ENCODE measurements around the gene ITLN1.

The ITLN1 gene

DNA sequence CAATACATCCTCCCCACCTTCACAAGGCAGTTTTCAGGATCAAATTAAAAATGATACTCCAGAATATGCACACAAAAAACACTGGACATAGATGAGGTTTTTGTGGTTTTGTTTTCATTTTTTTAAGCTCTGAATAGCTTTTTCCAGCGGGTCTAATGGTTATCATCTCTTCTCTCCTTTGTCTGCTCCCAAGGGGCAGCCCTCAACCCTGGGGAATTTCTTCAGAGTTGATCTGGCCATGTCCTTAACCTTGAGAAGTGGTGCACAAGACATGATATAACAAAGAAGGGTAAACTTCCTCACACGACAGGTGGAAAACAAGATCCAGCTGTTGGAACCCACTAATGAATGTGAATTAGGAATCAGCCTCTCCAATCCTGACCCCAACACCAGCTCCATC is 20.8 kb downstream of the ITLN1 start (continued):
- TF ChIP-seq ZNF768 (tag by site-specific recombination; IDR thresholded peaks at IDR 0.05) = no peak

GRCh38 chr1:160863774-160864131 is 21.2 kb downstream of the ITLN1 start:
- no peaks in the 10 kb centered on the region for H3K9me3 ChIP-seq (ENCODE audit: control insufficient read depth, insufficient read depth, low read depth, low read length)
- ChIA-PET POLR2A (no interaction called here), CTCF (no interaction called here)
- H3K4me3 ChIP-seq (ENCODE audit: low read depth, low read length) = no peak overlapping the region
- H3K36me3 ChIP-seq (ENCODE audit: control insufficient read depth in 2 of 2, insufficient read depth in 1 of 2, low read length in 2 of 2) = no peaks in the 10 kb centered on the region
- H3K4me1 ChIP-seq (ENCODE audit: control insufficient read depth, insufficient read depth, low read length) = no peaks in the 10 kb centered on the region
- no peak overlapping the region for H3K27ac ChIP-seq (ENCODE audit: extremely low read depth, low read depth, low read length)
- TF ChIP-seq ZSCAN4 (tag by site-specific recombination; IDR thresholded peaks at IDR 0.05) (no peak), ZBTB49 (tag by site-specific recombination; IDR thresholded peaks at IDR 0.05; ENCODE audit: low read depth) (no peak), KLF9 (tag by site-specific recombination; IDR thresholded peaks at IDR 0.05; ENCODE audit: low read depth) (no peak), ZNF677 (tag by site-specific recombination; IDR thresholded peaks at IDR 0.05) (no peak), ZNF513 (tag by site-specific recombination; IDR thresholded peaks at IDR 0.05) (no peak)

DNA sequence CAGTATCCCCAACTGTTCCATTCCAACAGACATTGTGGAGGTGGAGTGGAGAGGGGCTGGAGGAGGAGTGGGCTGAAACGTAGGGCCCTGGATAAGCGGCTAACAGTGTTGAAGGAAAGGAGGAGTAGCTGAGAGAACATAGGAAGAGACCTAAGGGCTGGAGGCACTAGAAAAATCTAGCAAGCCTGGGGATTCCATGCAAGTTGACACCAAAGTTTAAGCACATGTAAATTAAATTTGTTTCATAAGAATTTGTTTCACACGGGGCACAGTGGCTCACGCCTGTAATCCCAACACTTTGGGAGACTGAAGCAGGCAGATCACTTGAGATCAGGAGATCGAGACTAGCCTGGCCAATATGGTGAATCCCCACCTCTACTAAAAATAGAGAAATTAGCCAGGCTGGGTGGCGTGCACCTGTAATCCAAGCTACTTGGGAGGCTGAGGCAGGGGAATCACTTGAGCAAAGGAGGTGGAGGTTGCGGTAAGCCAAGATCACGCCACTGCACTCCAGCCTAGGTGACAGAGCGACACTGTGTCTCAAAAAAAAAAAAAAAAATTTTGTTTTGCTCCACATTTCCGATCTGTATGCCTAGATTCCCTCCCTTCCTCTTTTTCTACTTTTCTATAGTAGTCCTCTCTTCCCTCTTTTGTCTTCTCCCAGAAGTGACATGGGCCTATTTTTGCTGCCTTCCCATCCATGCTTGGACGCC is 21.8 kb downstream of the ITLN1 start:
- CTCF ChIA-PET = no interaction called here

More for the DNA sequence above, 21.8 kb downstream of the ITLN1 start:
- H3K4me1 ChIP-seq (ENCODE audit: control insufficient read depth, insufficient read depth, low read length) = no peaks in the 10 kb centered on the region
- no peaks in the 10 kb centered on the region for H3K36me3 ChIP-seq (ENCODE audit: control insufficient read depth in 2 of 2, insufficient read depth in 1 of 2, low read length in 2 of 2)
- POLR2A ChIA-PET = no interaction called here
- TF ChIP-seq ZSCAN16 (tag by site-specific recombination; IDR thresholded peaks at IDR 0.05) = no peak
- no peak for TF ChIP-seq ZNF624 (tag by site-specific recombination; IDR thresholded peaks at IDR 0.05)
- no peak for TF ChIP-seq ZSCAN4 (tag by site-specific recombination; IDR thresholded peaks at IDR 0.05)
- no peak for TF ChIP-seq TCF7L2 (IDR thresholded peaks at IDR 0.05; ENCODE audit: borderline replicate concordance, low read depth, low read length)
- TF ChIP-seq, protein P1, sequence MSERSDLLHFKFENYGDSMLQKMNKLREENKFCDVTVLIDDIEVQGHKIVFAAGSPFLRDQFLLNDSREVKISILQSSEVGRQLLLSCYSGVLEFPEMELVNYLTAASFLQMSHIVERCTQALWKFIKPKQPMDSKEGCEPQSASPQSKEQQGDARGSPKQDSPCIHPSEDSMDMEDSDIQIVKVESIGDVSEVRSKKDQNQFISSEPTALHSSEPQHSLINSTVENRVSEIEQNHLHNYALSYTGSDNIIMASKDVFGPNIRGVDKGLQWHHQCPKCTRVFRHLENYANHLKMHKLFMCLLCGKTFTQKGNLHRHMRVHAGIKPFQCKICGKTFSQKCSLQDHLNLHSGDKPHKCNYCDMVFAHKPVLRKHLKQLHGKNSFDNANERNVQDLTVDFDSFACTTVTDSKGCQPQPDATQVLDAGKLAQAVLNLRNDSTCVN (tag by site-specific recombination; optimal IDR thresholded peaks at IDR 0.05) = no peak
- no peak overlapping the region for H3K4me3 ChIP-seq (ENCODE audit: low read depth, low read length)
- H3K27ac ChIP-seq (ENCODE audit: extremely low read depth, low read depth, low read length) = no peak overlapping the region
- H3K9me3 ChIP-seq (ENCODE audit: control insufficient read depth, insufficient read depth, low read depth, low read length) = no peaks in the 10 kb centered on the region
